Measurements from ENCODE around the gene DCST2.

GRCh38 chr1:155010211-155010918, 23.2 kb downstream of the DCST2 start:
- no peak for TF ChIP-seq CTCF (IDR thresholded peaks at IDR 0.05; ENCODE audit: control extremely low read depth in 1 of 3, insufficient read depth in 1 of 3, low read depth in 1 of 3, low read length in 3 of 3)
- no peak for TF ChIP-seq ZNF274 (IDR thresholded peaks at IDR 0.05; ENCODE audit: borderline replicate concordance, extremely low read depth, low read length)
- no peak for TF ChIP-seq JUND (IDR thresholded peaks at IDR 0.05; ENCODE audit: low read length)
- no peak for TF ChIP-seq RNF2 (IDR thresholded peaks at IDR 0.05; ENCODE audit: borderline replicate concordance, low read depth, low read length, missing control alignments, poor library complexity, severe bottlenecking)
- TF ChIP-seq TAF1 (IDR thresholded peaks at IDR 0.05; ENCODE audit: low read depth, low read length), result no peak
- no peak for TF ChIP-seq POLR2AphosphoS5 (IDR thresholded peaks at IDR 0.05; ENCODE audit: low read depth, low read length)
- no peak for TF ChIP-seq GTF2F1 (IDR thresholded peaks at IDR 0.05; ENCODE audit: borderline replicate concordance, low read depth, low read length)
- no peak for TF ChIP-seq EP300 (IDR thresholded peaks at IDR 0.05; ENCODE audit: borderline replicate concordance in 1 of 2, low read depth in 2 of 2, low read length in 2 of 2)
- TF ChIP-seq RAD21 (IDR thresholded peaks at IDR 0.05 in 1 of 2, conservative IDR thresholded peaks at IDR 0.05 in 1 of 2; ENCODE audit: low read depth in 2 of 2, low read length in 2 of 2), result no peak
- TF ChIP-seq POLR2A (IDR thresholded peaks at IDR 0.05; ENCODE audit: control extremely low read depth in 1 of 2, low read depth in 2 of 2, low read length in 2 of 2), result no peak
- TF ChIP-seq CBX5 (IDR thresholded peaks at IDR 0.05; ENCODE audit: low read depth, low read length), result no peak

Data from H1 (cell line).